ENCODE measurements around the gene RER1.

DNA sequence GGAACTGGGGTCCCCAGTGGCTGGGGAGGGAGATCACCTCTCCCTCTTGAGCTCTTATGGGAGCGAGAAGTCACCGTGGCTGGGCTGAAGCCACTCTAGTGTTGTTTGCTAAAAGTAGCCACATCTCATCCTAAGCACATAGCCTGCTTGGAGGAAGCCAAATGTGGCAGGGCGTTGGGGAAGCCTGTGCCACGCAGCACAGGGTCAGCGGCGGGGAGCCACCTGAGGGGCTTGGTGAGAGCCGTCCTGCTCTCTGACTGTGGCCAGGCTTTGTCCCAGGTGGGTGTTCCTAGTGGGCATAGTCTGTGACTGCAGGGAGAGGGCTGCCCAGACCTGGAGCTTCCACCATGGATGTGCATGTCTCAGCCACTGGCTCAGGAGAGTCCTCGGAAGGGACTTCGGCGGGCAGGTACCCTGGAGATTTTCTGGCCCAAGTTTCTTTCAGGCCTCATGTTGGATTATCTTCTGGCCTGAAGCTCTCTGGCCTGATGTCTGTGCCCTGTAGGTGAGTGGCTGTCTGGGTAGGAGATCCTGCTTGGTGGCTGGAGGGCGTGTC is 39.2 kb upstream of the RER1 start:
- TF ChIP-seq, protein P1, sequence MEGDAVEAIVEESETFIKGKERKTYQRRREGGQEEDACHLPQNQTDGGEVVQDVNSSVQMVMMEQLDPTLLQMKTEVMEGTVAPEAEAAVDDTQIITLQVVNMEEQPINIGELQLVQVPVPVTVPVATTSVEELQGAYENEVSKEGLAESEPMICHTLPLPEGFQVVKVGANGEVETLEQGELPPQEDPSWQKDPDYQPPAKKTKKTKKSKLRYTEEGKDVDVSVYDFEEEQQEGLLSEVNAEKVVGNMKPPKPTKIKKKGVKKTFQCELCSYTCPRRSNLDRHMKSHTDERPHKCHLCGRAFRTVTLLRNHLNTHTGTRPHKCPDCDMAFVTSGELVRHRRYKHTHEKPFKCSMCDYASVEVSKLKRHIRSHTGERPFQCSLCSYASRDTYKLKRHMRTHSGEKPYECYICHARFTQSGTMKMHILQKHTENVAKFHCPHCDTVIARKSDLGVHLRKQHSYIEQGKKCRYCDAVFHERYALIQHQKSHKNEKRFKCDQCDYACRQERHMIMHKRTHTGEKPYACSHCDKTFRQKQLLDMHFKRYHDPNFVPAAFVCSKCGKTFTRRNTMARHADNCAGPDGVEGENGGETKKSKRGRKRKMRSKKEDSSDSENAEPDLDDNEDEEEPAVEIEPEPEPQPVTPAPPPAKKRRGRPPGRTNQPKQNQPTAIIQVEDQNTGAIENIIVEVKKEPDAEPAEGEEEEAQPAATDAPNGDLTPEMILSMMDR (IDR thresholded peaks at IDR 0.05) = no peak
- TF ChIP-seq POLR2A (IDR thresholded peaks at IDR 0.05) = no peak
- no peak for TF ChIP-seq EP300 (IDR thresholded peaks at IDR 0.05)
